Loucy (cell line): ENCODE results near the gene ASB10.

Experiments used
- H2AFZ ChIP-seq: fragments of 200-600 bp; sonication (generic); 2 replicates; pipeline ENCODE4 v1.6.0; 2016; ENCODE audit warnings: antibody characterized with exemption, mild to moderate bottlenecking, low read length, moderate library complexity
- H3F3A ChIP-seq: fragments of 200-600 bp; 2 replicates; pipeline ENCODE4 v1.6.0; 2016; ENCODE audit warnings: antibody characterized with exemption, low read depth, mild to moderate bottlenecking
- H3K27me3 ChIP-seq: fragments of 200-600 bp; sonication (generic); 2 replicates; pipeline ENCODE4 v1.6.1; 2014; ENCODE audit warnings: low read length, mild to moderate bottlenecking; ENCODE audit not compliant: insufficient read depth, poor library complexity, severe bottlenecking
- H3K36me3 ChIP-seq: fragments of 200-600 bp; sonication (generic); 2 replicates; pipeline ENCODE4 v1.6.1; 2016; ENCODE audit warnings: low read length; ENCODE audit not compliant: insufficient read depth
- H3K4me1 ChIP-seq: fragments of 200-600 bp; sonication (generic); 2 replicates; pipeline ENCODE4 v1.5.1; 2014; ENCODE audit warnings: low read length, mild to moderate bottlenecking; ENCODE audit not compliant: insufficient read depth, poor library complexity, severe bottlenecking
- H3K4me2 ChIP-seq: fragments of 200-600 bp; sonication (generic); 2 replicates; pipeline ENCODE4 v1.6.0; 2014; ENCODE audit warnings: antibody characterized with exemption, low read length, low read depth, mild to moderate bottlenecking; ENCODE audit not compliant: poor library complexity, severe bottlenecking
- H3K4me3 ChIP-seq: fragments of 200-600 bp; sonication (generic); 2 replicates; pipeline ENCODE4 v1.5.1; 2014; ENCODE audit warnings: low read length, mild to moderate bottlenecking, mixed read lengths; ENCODE audit not compliant: poor library complexity, severe bottlenecking
- H3K79me2 ChIP-seq: fragments of 200-600 bp; sonication (generic); 2 replicates; pipeline ENCODE4 v1.6.1; 2014; ENCODE audit warnings: low read length; ENCODE audit not compliant: insufficient read depth
- H3K9ac ChIP-seq: fragments of 200-600 bp; sonication (generic); 2 replicates; pipeline ENCODE4 v1.6.0; 2014; ENCODE audit warnings: mild to moderate bottlenecking, low read depth, low read length, moderate library complexity; ENCODE audit not compliant: poor library complexity, severe bottlenecking
- H3K9me2 ChIP-seq: fragments of 200-600 bp; sonication (generic); replicated peaks from 2 replicates; pipeline ENCODE4 v1.6.1; 2016; ENCODE audit warnings: low read depth, low read length, mixed read lengths
- H3K9me3 ChIP-seq: fragments of 200-600 bp; sonication (generic); 2 replicates; pipeline ENCODE4 v1.6.1; 2014; ENCODE audit warnings: mild to moderate bottlenecking, antibody characterized with exemption, low read length, low read depth; ENCODE audit not compliant: insufficient read depth
- H4K20me1 ChIP-seq: fragments of 200-600 bp; sonication (generic); 2 replicates; pipeline ENCODE4 v1.6.0; 2014; ENCODE audit warnings: antibody characterized with exemption, low read length, mild to moderate bottlenecking; ENCODE audit not compliant: insufficient read depth, poor library complexity, severe bottlenecking
- EZH2phosphoT487 ChIP-seq: fragments of 200-600 bp; IDR thresholded peaks from 2 replicates; pipeline ENCODE4 v1.6.1; 2018; ENCODE audit warnings: antibody characterized with exemption, mild to moderate bottlenecking, moderate library complexity, borderline replicate concordance
- TF ChIP-seq, protein P1 (sequence below): fragments of 200-600 bp; sonication (generic); conservative IDR thresholded peaks from 2 replicates; pipeline ENCODE4 v1.5.1; 2014; ENCODE audit warnings: mild to moderate bottlenecking, antibody characterized with exemption, low read length

The ASB10 gene

DNA sequence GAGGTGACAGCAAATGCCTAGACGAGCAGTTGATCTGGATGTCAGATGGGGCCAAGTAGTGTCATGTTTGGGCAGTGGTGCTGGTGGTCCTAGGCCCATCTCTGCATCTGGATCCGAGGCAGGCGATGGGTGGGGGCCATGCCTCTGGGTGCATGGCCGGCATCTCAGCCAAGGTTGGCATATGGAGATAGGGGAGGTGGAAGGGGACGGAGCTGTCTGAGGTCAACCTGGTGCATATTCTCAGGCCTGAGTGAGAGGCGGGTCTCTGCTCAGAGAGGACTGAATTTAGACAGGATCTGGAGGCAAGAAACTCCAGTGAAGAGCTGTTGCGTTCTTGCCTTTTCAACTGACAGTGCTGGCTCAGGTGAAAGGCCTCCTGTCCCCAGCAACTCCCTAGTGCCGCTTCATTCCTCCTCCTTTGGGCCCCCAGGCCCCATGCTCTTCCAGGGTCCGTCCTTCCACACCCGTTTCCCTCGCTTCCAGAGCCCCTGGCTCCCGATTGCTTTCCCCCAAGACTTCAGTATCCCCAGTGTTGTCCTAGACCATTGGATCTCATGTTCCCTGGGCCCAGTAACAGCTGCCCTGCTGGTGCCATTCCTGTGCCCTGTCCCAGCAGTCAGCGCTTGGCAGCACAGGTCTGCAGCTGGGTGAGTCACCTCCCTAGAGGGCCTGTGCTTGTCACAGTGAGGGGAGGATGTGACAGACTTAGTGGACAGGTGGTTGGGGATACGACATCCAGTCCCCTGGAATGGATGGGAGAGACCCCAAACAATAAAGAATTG lies 52.1 kb downstream of the ASB10 start:
- Histone ChIP-seq H3K4me2 (no peak overlapping the region), H3K9me2 (no peaks in the 10 kb centered on the region), H3K4me3 (no peak overlapping the region), H3K4me1 (no peaks in the 10 kb centered on the region), H3K27me3 (no peaks in the 10 kb centered on the region), H4K20me1 (no peaks in the 10 kb centered on the region), H3K79me2 (no peaks in the 10 kb centered on the region), H3K9ac (no peak overlapping the region), H3K9me3 (no peaks in the 10 kb centered on the region), H3F3A (no peaks in the 10 kb centered on the region), H3K36me3 (peaks cover 56% of the 10 kb centered on the region; the same call in 1 of the 2 replicates), H2AFZ (no peak overlapping the region)
- no peak for TF ChIP-seq EZH2phosphoT487
- TF ChIP-seq, protein P1, sequence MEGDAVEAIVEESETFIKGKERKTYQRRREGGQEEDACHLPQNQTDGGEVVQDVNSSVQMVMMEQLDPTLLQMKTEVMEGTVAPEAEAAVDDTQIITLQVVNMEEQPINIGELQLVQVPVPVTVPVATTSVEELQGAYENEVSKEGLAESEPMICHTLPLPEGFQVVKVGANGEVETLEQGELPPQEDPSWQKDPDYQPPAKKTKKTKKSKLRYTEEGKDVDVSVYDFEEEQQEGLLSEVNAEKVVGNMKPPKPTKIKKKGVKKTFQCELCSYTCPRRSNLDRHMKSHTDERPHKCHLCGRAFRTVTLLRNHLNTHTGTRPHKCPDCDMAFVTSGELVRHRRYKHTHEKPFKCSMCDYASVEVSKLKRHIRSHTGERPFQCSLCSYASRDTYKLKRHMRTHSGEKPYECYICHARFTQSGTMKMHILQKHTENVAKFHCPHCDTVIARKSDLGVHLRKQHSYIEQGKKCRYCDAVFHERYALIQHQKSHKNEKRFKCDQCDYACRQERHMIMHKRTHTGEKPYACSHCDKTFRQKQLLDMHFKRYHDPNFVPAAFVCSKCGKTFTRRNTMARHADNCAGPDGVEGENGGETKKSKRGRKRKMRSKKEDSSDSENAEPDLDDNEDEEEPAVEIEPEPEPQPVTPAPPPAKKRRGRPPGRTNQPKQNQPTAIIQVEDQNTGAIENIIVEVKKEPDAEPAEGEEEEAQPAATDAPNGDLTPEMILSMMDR, result no peak

DNA sequence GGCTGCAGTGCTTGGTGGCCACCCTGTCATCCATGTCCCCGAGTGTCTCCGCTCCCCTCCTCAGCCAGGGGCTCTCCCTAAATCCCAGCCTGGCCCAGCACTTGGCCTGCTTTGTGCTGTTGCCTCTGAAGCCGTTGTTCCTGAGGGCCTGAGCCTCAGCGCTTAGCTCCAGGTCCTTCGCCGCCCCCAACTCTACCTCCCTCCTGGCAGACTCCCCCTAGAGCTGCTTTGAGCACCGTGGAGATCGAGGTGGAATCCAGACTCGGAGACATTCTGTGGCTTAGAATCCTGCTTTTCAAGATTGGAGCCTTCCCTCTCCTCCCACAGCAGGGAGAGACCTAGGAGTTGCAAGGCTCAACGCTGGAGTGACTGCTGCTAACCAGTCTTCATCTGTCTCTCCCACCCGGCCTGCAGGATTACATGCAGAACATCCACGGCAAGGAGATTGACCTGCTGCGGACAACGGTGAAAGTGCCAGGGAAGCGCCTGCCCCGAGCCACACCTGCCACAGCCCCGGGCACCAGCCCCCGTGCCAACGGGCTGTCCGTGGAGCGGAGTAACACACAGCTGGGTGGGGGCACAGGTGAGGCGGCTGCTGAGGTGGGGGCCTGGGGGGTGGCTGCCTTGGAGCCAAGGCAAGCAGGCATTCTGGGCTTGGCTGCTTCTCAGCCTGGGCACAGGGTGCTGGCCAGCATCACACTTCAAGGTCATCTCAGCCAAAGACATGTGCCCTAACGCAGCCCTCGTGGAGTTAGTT lies 52.9 kb downstream of the ASB10 start:
- Histone ChIP-seq H3K36me3 (peaks cover 58% of the 10 kb centered on the region; the same call in 1 of the 2 replicates), H3K9ac (no peak overlapping the region)

DNA sequence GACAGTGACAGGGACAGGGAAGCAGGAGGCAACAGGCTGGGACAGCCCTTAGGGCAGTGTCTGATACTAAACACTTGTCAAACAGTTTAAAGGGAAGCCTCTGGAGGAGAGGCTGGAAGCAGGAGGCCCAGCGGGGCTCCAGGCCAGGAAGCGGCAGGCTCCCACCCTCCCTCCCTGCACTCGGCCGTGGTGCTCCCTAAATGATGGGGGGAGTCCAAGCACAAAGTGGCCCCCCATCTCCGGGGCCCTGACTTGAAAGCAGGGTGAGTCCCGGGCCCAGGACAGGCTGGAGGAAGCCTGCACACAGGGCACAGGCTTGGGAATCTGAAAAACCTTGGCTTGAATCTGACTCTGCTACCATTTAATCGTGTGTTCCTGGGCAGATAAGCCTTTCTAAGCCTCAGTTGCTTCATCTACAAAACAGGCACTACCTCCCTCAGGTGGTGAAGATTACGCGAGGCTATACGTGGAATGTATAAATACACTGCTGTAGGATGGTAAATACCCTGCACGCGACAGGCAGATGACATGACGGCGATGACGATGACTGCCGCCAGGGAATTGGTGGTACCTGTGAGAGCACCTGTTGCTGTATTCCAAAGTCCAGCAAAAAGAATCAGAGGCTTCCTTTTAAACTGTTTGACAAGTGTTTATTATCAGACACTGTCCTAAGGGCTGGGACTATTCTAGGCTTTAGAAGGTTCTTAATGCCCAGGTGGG lies 53.6 kb downstream of the ASB10 start:
- Histone ChIP-seq H3K9ac (no peak overlapping the region), H3F3A (no peaks in the 10 kb centered on the region), H3K9me2 (no peaks in the 10 kb centered on the region), H3K9me3 (no peaks in the 10 kb centered on the region), H3K4me2 (no peak overlapping the region), H3K4me3 (no peak overlapping the region), H3K27me3 (no peaks in the 10 kb centered on the region), H3K4me1 (no peaks in the 10 kb centered on the region), H2AFZ (no peak overlapping the region), H3K79me2 (no peaks in the 10 kb centered on the region), H4K20me1 (no peaks in the 10 kb centered on the region), H3K36me3 (peaks cover 58% of the 10 kb centered on the region; the same call in 1 of the 2 replicates)
- no peak for TF ChIP-seq EZH2phosphoT487
- TF ChIP-seq, protein P1, result no peak

More for the DNA sequence above, 52.9 kb downstream of the ASB10 start:
- Histone ChIP-seq H3K9me3 (no peaks in the 10 kb centered on the region), H3K9me2 (no peaks in the 10 kb centered on the region), H3K4me3 (no peak overlapping the region), H4K20me1 (no peaks in the 10 kb centered on the region), H3F3A (no peaks in the 10 kb centered on the region), H2AFZ (no peak overlapping the region), H3K4me2 (no peak overlapping the region), H3K27me3 (no peaks in the 10 kb centered on the region), H3K79me2 (no peaks in the 10 kb centered on the region), H3K4me1 (no peaks in the 10 kb centered on the region)
- TF ChIP-seq, protein P1, result no peak
- no peak for TF ChIP-seq EZH2phosphoT487
